OCI-LY3 (cell line): ENCODE measurements around the gene TMEM185A.
"Not testable (repeated sequence)": the region's sequence is repeated elsewhere in the genome, so short reads cannot be mapped to it uniquely, and the experiment has no call there.

Experiments
- CTCF ChIP-seq: fragments of 200-600, 300-600 bp; sonication (generic); IDR thresholded peaks from 2 replicates; pipeline ENCODE4 v1.5.1; 2014; ENCODE audit warnings: antibody characterized with exemption, low read length, low read depth
- EZH2phosphoT487 ChIP-seq: fragments of 200-600 bp; shearing (Covaris generic); IDR thresholded peaks from 2 replicates; pipeline ENCODE4 v1.6.1; 2018; ENCODE audit warnings: antibody characterized with exemption, mixed run types, low read depth

DNA sequence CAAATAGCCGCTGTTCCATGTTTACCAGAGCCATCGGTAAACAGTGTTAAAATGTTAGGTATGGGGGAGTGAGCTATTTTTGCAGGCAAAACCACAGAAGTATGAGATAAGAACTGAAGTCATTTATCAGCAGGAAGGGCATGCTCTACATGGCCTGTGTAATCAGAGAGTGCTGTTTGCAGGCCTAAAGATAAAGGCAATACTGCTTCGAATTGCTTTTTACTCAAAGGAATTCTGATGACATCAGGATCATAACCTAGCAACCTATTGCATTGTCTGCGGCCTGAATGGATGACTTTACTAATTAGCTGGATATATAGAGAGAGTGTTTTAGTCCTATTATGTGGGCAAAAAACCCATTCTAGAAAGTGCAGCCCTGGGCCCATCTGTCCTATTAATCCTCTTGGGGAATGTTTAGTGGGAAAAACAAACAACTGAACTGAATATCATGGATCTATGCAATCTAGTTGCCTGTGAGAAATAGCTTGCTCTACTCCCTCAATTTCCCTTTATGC lies 47.6 kb upstream of the TMEM185A start:
- not testable (repeated sequence) for TF ChIP-seq CTCF, EZH2phosphoT487
